ENCODE results near the gene GPR176. TPM values are rescaled to one million over a fixed set of nuclear protein-coding genes. Genes with fewer than 3 reads are reported as not detected.

The GPR176 gene
- total RNA-seq, 4 donors from 2014 or later = 4.3 to 15.0 (median 7.9) TPM

GRCh38 chr15:39961051-39961450 lies 41.0 kb upstream of the GPR176 start:
- H3K4me3 ChIP-seq (replicated peaks in 1 of 3) = no peak overlapping the region
- no peaks in the 10 kb centered on the region for H3K9me3 ChIP-seq
- intact Hi-C loops (cut with DNase I) = no loop called here
- H3K4me1 ChIP-seq = no peaks in the 10 kb centered on the region
- TF ChIP-seq CTCF (IDR thresholded peaks at IDR 0.05) (no peak), POLR2A (IDR thresholded peaks at IDR 0.05) (no peak)
- H3K27me3 ChIP-seq = no peaks in the 10 kb centered on the region
- WGBS, 2 donors = 96 to 97% methylated on average over 1 of the region's 1 CpG
- no peak overlapping the region for H3K27ac ChIP-seq
- H3K36me3 ChIP-seq = peaks cover 5 to 46% of the 10 kb centered on the region in 2 donors
- no peak for DNase-seq

GRCh38 chr15:39960411-39960810 lies 40.3 kb upstream of the GPR176 start:
- no peak for DNase-seq
- H3K27me3 ChIP-seq = no peaks in the 10 kb centered on the region

GRCh38 chr15:39959411-39959810 lies 39.3 kb upstream of the GPR176 start:
- H3K9me3 ChIP-seq = no peaks in the 10 kb centered on the region
- H3K4me1 ChIP-seq = no peaks in the 10 kb centered on the region
- no peak overlapping the region for H3K4me3 ChIP-seq (replicated peaks in 1 of 3)
- peaks cover 18 to 52% of the 10 kb centered on the region in 2 donors for H3K36me3 ChIP-seq
- no peak overlapping the region for H3K27ac ChIP-seq
- TF ChIP-seq CTCF (IDR thresholded peaks at IDR 0.05) (no peak), POLR2A (IDR thresholded peaks at IDR 0.05) (no peak)
- WGBS, 2 donors = 89 to 93% methylated on average over 1 of the region's 1 CpG
- no peaks in the 10 kb centered on the region for H3K27me3 ChIP-seq
- DNase-seq = no peak
- intact Hi-C loops (cut with DNase I) = no loop called here

More at GRCh38 chr15:39960411-39960810, 40.3 kb upstream of the GPR176 start:
- Histone ChIP-seq H3K9me3 (no peaks in the 10 kb centered on the region), H3K36me3 (peaks cover 8 to 46% of the 10 kb centered on the region in 2 donors), H3K4me3 (replicated peaks in 1 of 3) (no peak overlapping the region), H3K27ac (no peak overlapping the region), H3K4me1 (no peaks in the 10 kb centered on the region)
- TF ChIP-seq POLR2A (IDR thresholded peaks at IDR 0.05) = no peak
- no peak for TF ChIP-seq CTCF (IDR thresholded peaks at IDR 0.05)
- intact Hi-C loops (cut with DNase I) = no loop called here
- WGBS, 2 donors = 89 to 92% methylated on average over 3 of the region's 3 CpGs

- DNase-seq = no peak
- no peaks in the 10 kb centered on the region for H3K4me1 ChIP-seq
- H3K4me3 ChIP-seq (replicated peaks in 1 of 3) = no peak overlapping the region
- H3K36me3 ChIP-seq = peaks cover 21 to 58% of the 10 kb centered on the region in 2 donors
- H3K27ac ChIP-seq = no peak overlapping the region
- 71 to 87% methylated on average over 1 of the region's 1 CpG for WGBS, 2 donors
- TF ChIP-seq POLR2A (IDR thresholded peaks at IDR 0.05) (no peak), CTCF (IDR thresholded peaks at IDR 0.05) (no peak)
- no peaks in the 10 kb centered on the region for H3K27me3 ChIP-seq
- intact Hi-C loops (cut with DNase I) = no loop called here
- H3K9me3 ChIP-seq = no peaks in the 10 kb centered on the region
Observed at GRCh38 chr15:39957481-39957880, 37.4 kb upstream of the GPR176 start.

- Histone ChIP-seq H3K9me3 (no peaks in the 10 kb centered on the region), H3K27me3 (no peaks in the 10 kb centered on the region), H3K27ac (no peak overlapping the region), H3K4me3 (replicated peaks in 1 of 3) (no peak overlapping the region), H3K36me3 (peaks cover 35 to 58% of the 10 kb centered on the region in 2 donors), H3K4me1 (no peaks in the 10 kb centered on the region)
- intact Hi-C loops (cut with DNase I) = no loop called here
- no peak for DNase-seq
- 94 to 95% methylated on average over 4 of the region's 4 CpGs for WGBS, 2 donors
- TF ChIP-seq CTCF (IDR thresholded peaks at IDR 0.05) (no peak), POLR2A (IDR thresholded peaks at IDR 0.05) (no peak)
Observed at GRCh38 chr15:39953521-39953920, 33.5 kb upstream of the GPR176 start.

Measured in thyroid gland (tissue), 4 donors.